Activated CD4-positive, alpha-beta T cell treated with anti-CD3 and anti-CD28 coated beads for 36 hours (primary cell): ENCODE measurements around the gene NELFB. TPM values are rescaled to one million over a fixed set of nuclear protein-coding genes. Genes with fewer than 3 reads are reported as not detected.
"Not testable (repeated sequence)": the region's sequence is repeated elsewhere in the genome, so short reads cannot be mapped to it uniquely, and the experiment has no call there.

Experiments used
- ATAC-seq: fragments of 200-7000 bp; cut with Tn5 transposase; one replicate; pipeline ENCODE4 v1.10.0; 2021; ENCODE audit warnings: mild to moderate bottlenecking, moderate library complexity
- CTCF ChIA-PET: fragments of 350-600 bp; sonication (Branson Sonifier 250); formaldehyde crosslinking; loops from one replicate; lab custom pipeline; 2021; ENCODE audit warnings: antibody characterized with exemption; lab: Charles Lee
- POLR2A ChIA-PET: fragments of 350-600 bp; sonication (Branson Sonifier 250); formaldehyde crosslinking; loops from one replicate; lab custom pipeline; 2021; ENCODE audit warnings: antibody characterized with exemption, inconsistent platforms; lab: Charles Lee
- DNase-seq: peaks from one replicate; pipeline ENCODE4 v3.0.0-alpha.2; 2020
- H3K27ac Mint-ChIP-seq: one replicate; pipeline ENCODE4 v1.8.0; 2021; ENCODE audit warnings: mixed read lengths
- H3K27me3 Mint-ChIP-seq: one replicate; pipeline ENCODE4 v1.8.0; 2021; ENCODE audit warnings: mixed read lengths
- H3K36me3 Mint-ChIP-seq: one replicate; pipeline ENCODE4 v1.8.0; 2021; ENCODE audit warnings: low read depth, mixed read lengths
- H3K4me1 Mint-ChIP-seq: one replicate; pipeline ENCODE4 v1.8.0; 2021; ENCODE audit warnings: mixed read lengths
- H3K4me3 Mint-ChIP-seq: one replicate; pipeline ENCODE4 v1.8.0; 2021; ENCODE audit warnings: mild to moderate bottlenecking, moderate library complexity, mixed read lengths
- H3K9me3 Mint-ChIP-seq: one replicate; pipeline ENCODE4 v1.8.0; 2021; ENCODE audit warnings: low read depth, mixed read lengths
- intact Hi-C, 2 experiments: fragments of 100-400 bp; cut with DNase I in 1 of 2; cut with micrococcal nuclease in 1 of 2; formaldehyde crosslinking; loops; one replicate each; pipeline versions ENCODE4 v1.14.2 to v1.15.1; 2022 to 2024; cut with DNase I, micrococcal nuclease
- total RNA-seq, 2 experiments: library from RNA; stranded (reverse); gene quantifications; one replicate each; pipeline ENCODE4 v1.2.3, GENCODE V29; 2021

Gene NELFB
- total RNA-seq, 2 experiments from 2014 or later, result 41.4 to 54.1 TPM

DNA sequence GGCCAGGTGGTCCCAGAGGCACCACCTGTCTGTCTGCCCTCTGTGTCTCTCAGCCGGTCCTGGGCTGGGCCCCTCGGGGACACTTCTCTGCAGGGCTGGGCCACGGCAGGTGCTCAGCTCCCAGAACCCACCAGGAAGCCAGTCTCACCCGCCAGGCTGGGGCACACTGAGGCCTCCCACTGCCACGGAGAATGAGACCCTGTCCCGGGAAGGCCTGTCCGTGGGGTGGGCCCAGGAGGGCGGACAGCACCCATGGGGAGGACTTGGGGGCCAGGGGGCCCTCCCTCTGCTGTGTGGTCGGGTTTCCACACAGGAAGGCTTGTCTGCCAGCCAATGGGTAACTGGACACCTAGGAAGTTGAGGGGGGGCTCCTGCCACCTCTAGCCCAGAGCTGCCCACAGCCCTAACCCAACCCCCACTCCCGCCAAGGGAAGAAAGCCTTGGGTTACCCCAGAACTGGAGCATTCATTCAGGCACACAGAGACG lies 18.1 kb upstream of the NELFB start:
- Mint-ChIP-seq H3K4me3 (no peak overlapping the region), H3K27me3 (peaks cover 2% of the 10 kb centered on the region), H3K27ac (no peak overlapping the region), H3K9me3 (no peaks in the 10 kb centered on the region), H3K36me3 (peaks cover 5% of the 10 kb centered on the region), H3K4me1 (peaks cover 12% of the 10 kb centered on the region)
- DNase-seq, result no peak
- CTCF ChIA-PET, result interaction anchor here (0.6 to 1.6 kb wide), 32 partner anchors 10 to 408 kb away, joined by 3 to 23 read pairs (median 5); partner anchors contain the start of genes CYSRT1, MAN1B1, NELFB and RNF208
- POLR2A ChIA-PET, result interaction anchor here (0.9 kb wide), 3 partner anchors 17 to 109 kb away, joined by 3 to 5 read pairs (median 3); partner anchors contain the start of gene NELFB
- ATAC-seq, result no peak
- intact Hi-C loops, result loop anchor here (1.0 to 5.0 kb wide), 4 partner anchors 14 to 190 kb away; partner anchors contain the start of genes ANAPC2 (in 1 of the 2), NPDC1 (in 1 of the 2), SSNA1 (in 1 of the 2) and TPRN (in 1 of the 2)

DNA sequence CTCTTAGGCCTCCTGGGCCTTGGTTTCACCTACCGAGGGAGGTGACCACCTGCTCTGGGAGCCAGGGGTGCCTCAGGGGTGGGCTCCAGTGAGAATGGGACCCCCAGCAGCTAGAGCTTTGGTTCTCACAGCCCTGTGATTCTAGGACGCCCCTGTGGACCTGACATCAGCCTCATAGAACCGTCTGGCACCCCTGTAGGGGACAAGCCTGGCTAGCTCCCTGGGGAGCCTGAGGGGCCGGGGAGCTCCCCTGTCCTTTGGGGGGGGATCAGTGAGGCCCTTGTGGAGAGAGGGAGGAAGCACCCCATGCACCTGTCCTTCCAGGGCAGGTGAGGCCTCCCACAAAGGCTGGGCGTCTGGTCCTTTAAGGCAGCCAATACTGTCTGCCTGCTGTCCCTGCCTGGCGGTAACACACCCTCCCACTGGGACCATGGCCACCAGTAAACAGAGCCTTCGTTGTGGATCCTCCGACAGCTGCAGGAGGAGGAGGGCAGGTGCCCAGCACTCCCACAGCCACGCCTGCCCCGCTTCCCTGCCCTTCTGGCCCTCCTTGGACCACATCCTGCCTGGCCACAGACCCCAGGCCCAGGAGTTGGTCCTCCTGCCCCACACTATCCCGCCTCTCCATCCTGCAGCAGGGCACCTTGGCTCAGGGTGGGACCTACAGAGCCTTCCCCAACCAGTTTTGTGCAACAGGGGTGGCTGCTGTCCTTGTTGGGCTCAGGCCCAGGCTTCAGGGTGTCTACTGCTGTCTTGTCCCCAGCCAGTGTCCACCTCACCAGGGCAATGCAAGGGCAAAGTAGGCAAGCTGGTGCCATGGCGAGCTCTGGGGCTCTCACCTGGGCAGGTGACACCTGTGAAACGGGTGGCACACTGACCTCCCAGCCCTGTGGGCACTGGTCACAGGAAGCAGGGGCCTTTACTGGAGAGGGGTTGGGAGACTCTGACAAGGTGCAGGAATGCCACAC lies 17.1 kb upstream of the NELFB start:
- Mint-ChIP-seq H3K27ac (no peak overlapping the region), H3K9me3 (no peaks in the 10 kb centered on the region), H3K27me3 (peaks cover 2% of the 10 kb centered on the region), H3K4me3 (no peak overlapping the region), H3K36me3 (peaks cover 15% of the 10 kb centered on the region), H3K4me1 (peaks cover 22% of the 10 kb centered on the region)
- ATAC-seq (no peak), DNase-seq (no peak)
- ChIA-PET POLR2A (no interaction called here), CTCF (interaction anchor here (0.6 to 1.8 kb wide), 10 partner anchors 11 to 170 kb away, joined by 3 to 23 read pairs (median 5); partner anchors contain the start of genes CYSRT1, RNF208 and RNF224)
- intact Hi-C loops, result loop anchor here (2.0 to 5.0 kb wide), 2 partner anchors 49 to 191 kb away; partner anchors contain the start of genes ANAPC2 (in 1 of the 2), NPDC1 (in 1 of the 2) and SSNA1 (in 1 of the 2)

DNA sequence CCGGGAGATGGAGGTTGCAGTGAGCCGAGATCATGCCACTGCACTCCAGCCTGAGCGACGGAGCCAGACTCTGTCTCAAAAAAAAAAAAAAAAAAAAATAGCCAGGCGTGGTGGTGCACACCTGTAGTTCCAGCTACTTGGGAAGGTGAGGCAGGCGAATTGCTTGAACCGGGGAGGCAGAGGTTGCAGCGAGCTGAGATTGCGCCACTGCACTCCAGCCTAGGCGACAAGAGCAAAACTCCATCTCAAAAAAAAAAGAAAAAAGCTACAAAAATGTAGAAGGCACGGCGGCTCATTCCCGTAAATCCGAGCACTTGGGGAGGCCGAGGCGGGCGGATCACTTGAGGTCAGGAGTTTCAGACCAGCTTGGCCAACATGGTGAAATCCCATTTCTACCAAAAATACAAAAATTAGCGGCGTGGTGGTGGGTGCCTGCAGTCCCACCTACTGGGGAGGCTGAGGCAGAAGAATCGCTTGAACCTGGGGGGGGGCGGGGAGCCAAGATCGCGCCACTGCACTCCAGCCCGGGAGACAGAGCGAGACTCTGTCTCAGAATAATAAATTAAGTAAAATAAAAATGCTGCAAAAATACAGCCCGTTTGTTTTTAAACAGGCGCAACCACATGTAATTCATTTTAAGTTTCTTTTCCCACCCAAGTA lies 15.5 kb upstream of the NELFB start:
- intact Hi-C loops, result loop anchor here (1.0 to 5.0 kb wide), 8 partner anchors 16 to 756 kb away; partner anchors contain the start of genes ANAPC2 (in 1 of the 2), MAN1B1 (in 1 of the 2), NDOR1 (in 1 of the 2) and NPDC1 (in 1 of the 2)

DNA sequence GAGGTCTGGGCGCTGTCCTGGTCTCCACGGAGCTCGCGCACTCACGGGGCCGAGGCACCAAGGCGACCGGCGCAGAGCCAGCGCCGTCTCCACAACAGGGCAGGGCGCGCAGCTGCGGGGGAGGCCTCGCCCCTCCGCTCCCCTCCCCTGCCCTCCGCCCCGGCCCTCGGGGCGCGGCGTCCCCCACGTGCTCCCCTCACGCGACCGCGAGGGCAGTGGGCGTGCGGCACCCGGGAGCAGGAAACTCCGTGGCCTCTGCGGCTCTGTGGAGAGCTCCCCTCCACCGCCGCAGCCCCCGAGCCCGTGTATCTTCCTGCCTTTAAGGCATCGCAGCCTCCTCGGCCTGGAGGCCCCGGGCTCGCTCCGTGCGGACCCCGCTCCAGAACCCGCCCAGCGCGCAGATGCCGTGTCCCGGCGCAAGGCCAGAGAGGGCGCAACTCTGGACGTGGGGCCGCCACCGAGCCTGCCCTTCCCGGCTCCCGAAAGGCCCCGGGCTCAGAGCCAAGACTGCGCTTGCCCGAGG lies 14.7 kb upstream of the NELFB start:
- peaks cover 27% of the 10 kb centered on the region for H3K36me3 Mint-ChIP-seq
- POLR2A ChIA-PET, result interaction anchor here (0.6 to 1.7 kb wide), 14 partner anchors 13 to 362 kb away, joined by 3 to 13 read pairs (median 4); partner anchors contain the start of genes FBXW5, MAN1B1, NELFB and RNF208
- peak; percentile 79 for DNase-seq

More for the DNA sequence above, 15.5 kb upstream of the NELFB start:
- peak overlapping the region; percentile 42 for H3K27ac Mint-ChIP-seq
- CTCF ChIA-PET, result interaction anchor here (1.2 to 1.8 kb wide), 4 partner anchors 13 to 144 kb away, joined by 5 to 8 read pairs (median 6); partner anchors contain the start of genes CYSRT1 and RNF224
- not testable (repeated sequence) for H3K9me3 Mint-ChIP-seq, H3K27me3 Mint-ChIP-seq, DNase-seq, ATAC-seq
- H3K4me3 Mint-ChIP-seq, result peak overlapping the region; percentile 83
- H3K4me1 Mint-ChIP-seq, result peaks cover 27% of the 10 kb centered on the region
- peaks cover 27% of the 10 kb centered on the region for H3K36me3 Mint-ChIP-seq
- POLR2A ChIA-PET, result interaction anchor here (0.6 to 1.7 kb wide), 5 partner anchors 17 to 153 kb away, joined by 3 to 10 read pairs (median 7); partner anchors contain the start of genes MAN1B1 and RNF208

DNA sequence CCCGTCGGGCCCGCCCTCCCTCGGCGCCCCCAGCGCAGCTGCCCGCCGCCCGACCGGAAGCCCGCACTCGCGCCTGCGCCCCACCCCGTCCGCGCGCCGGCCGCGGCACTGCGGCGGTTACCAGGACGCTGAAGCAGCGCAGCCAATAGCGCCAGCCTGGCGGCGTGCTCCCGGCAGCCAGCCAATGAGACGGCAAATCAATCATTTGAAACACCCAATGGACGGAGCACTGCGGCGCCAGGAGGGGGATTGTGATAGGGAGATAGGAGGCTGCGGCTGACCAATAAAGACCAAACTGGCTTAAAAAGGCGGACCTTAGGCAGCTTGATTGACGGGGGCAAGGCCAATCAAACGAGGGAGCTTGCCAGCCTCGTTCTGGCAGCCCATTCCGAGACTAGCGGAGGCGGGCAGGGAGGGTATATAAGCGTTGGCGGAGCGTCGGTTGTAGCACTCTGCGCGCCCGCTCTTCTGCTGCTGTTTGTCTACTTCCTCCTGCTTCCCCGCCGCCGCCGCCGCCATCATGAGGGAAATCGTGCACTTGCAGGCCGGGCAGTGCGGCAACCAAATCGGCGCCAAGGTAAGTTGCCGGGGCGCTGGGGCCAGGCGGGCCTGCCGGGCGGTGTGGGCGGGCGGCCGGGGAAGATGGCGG lies 14.2 kb upstream of the NELFB start, which contains the start of gene TUBB4B:
Gene TUBB4B, plus strand, starts transcription at position 447 of the 649 bp plus-strand sequence. Its CDS starts 74 bp downstream, at position 521.
- peak within 1 kb of the TSS; percentile 83 for H3K4me3 Mint-ChIP-seq
- DNase-seq, result peak; percentile 98
- peaks cover 27% of the 10 kb centered on the region for H3K36me3 Mint-ChIP-seq
- ATAC-seq, result peak; percentile 84
- peak within 1 kb of the TSS; percentile 87 for H3K27ac Mint-ChIP-seq
- ChIA-PET POLR2A (interaction anchor here (0.6 to 1.7 kb wide), 14 partner anchors 13 to 362 kb away, joined by 3 to 13 read pairs (median 3); partner anchors contain the start of genes FBXW5, MAN1B1, NELFB and RNF208), CTCF (interaction anchor here (0.6 to 1.7 kb wide), 8 partner anchors 13 to 418 kb away, joined by 3 to 8 read pairs (median 4); partner anchors contain the start of genes CYSRT1, MAN1B1 and RNF224)
- intact Hi-C loops, result loop anchor here (1.0 to 2.0 kb wide), 18 partner anchors 14 to 758 kb away; partner anchors contain the start of genes NDOR1 (in 2 of the 2), NELFB (in 2 of the 2), TMEM203 (in 2 of the 2) and ANAPC2 (in 1 of the 2)
- no peaks in the 10 kb centered on the region for H3K9me3 Mint-ChIP-seq
- H3K4me1 Mint-ChIP-seq, result peaks cover 27% of the 10 kb centered on the region
- H3K27me3 Mint-ChIP-seq, result no peaks in the 10 kb centered on the region

More for the DNA sequence above, 14.7 kb upstream of the NELFB start:
- peak overlapping the region; percentile 83 for H3K4me3 Mint-ChIP-seq
- H3K27ac Mint-ChIP-seq, result no peak overlapping the region
- intact Hi-C loops, result loop anchor here (1.0 to 2.0 kb wide), 7 partner anchors 17 to 757 kb away; partner anchors contain the start of genes ANAPC2 (in 1 of the 2), MAN1B1 (in 1 of the 2), NDOR1 (in 1 of the 2) and PAXX (in 1 of the 2)
- H3K9me3 Mint-ChIP-seq, result no peaks in the 10 kb centered on the region
- CTCF ChIA-PET, result interaction anchor here (0.9 to 1.8 kb wide), 5 partner anchors 13 to 145 kb away, joined by 3 to 8 read pairs (median 6); partner anchors contain the start of genes CYSRT1 and RNF224
- no peaks in the 10 kb centered on the region for H3K27me3 Mint-ChIP-seq
- ATAC-seq, result peak; percentile 16
- peaks cover 27% of the 10 kb centered on the region for H3K4me1 Mint-ChIP-seq

DNA sequence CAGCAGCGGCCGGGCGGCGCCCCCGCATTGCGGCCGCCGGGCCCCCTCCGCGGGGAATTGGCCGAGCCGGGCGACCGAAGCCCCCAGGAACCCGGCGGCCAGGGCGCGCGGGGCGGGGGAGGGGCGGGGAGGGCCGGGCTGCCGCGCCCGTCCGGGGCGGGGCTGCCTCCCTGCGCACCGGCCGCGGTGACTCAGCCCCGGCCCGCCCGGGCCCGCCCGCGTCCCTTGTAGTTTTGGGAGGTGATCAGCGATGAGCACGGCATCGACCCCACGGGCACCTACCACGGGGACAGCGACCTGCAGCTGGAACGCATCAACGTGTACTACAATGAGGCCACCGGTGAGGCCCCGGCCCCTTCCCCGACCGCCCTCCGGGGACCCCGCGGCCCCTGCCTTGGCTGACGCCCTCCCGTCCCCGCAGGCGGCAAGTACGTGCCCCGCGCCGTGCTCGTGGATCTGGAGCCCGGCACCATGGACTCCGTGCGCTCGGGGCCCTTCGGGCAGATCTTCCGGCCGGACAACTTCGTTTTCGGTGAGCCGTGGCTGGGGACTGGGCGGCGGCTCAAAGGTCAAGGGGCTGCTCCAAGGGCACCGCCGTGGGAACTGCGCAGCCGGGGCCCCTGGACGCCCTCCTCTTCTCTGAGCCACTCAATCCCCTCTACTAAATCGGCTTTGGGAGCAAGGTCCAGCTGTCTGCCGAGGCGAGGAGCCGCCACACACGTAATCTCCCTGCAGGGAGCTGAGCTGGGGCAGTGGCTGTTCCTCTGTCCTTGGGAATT lies 13.4 kb upstream of the NELFB start:
- peak; percentile 84 for DNase-seq
- H3K27ac Mint-ChIP-seq, result peak overlapping the region; percentile 47
- peaks cover 26% of the 10 kb centered on the region for H3K4me1 Mint-ChIP-seq
- peak; percentile 13 for ATAC-seq
- ChIA-PET POLR2A (interaction anchor here (0.6 to 3.6 kb wide), 8 partner anchors 12 to 361 kb away, joined by 3 to 31 read pairs (median 5); partner anchors contain the start of genes MAN1B1, NELFB and RNF208), CTCF (interaction anchor here (0.6 to 1.5 kb wide), 6 partner anchors 13 to 418 kb away, joined by 3 to 8 read pairs (median 3); partner anchors contain the start of genes MAN1B1 and RNF224)
- H3K4me3 Mint-ChIP-seq, result peak overlapping the region; percentile 83
- no peaks in the 10 kb centered on the region for H3K27me3 Mint-ChIP-seq
- peaks cover 27% of the 10 kb centered on the region for H3K36me3 Mint-ChIP-seq
- intact Hi-C loops, result loop anchor here (1.0 to 2.0 kb wide), 13 partner anchors 14 to 540 kb away; partner anchors contain the start of genes NDOR1 (in 2 of the 2), NELFB (in 2 of the 2), TMEM203 (in 2 of the 2) and EXD3 (in 1 of the 2)
- H3K9me3 Mint-ChIP-seq, result no peaks in the 10 kb centered on the region

DNA sequence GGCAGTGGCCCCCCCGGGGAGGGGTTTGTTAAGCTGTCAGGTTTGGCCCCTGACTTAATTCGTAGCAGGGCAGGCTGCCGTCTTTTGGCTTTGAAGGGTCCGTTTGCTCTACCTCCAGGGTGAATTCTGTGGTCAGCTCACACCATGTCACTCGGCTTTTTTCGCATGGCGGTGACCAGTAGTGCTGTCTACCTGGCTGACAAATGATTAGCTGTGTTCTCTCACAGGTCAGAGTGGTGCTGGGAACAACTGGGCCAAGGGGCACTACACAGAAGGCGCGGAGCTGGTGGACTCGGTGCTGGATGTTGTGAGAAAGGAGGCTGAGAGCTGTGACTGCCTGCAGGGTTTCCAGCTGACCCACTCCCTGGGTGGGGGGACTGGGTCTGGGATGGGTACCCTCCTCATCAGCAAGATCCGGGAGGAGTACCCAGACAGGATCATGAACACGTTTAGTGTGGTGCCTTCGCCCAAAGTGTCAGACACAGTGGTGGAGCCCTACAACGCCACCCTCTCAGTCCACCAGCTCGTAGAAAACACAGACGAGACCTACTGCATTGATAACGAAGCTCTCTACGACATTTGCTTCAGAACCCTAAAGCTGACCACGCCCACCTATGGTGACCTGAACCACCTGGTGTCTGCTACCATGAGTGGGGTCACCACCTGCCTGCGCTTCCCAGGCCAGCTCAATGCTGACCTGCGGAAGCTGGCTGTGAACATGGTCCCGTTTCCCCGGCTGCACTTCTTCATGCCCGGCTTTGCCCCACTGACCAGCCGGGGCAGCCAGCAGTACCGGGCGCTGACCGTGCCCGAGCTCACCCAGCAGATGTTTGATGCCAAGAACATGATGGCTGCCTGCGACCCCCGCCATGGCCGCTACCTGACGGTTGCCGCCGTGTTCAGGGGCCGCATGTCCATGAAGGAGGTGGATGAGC lies 12.6 kb upstream of the NELFB start:
- DNase-seq, result no peak
- ChIA-PET POLR2A (interaction anchor here (0.6 to 3.6 kb wide), 3 partner anchors 12 to 42 kb away, joined by 3 to 31 read pairs (median 3); partner anchors contain the start of genes NELFB and TPRN), CTCF (interaction anchor here (0.7 to 0.8 kb wide), 2 partner anchors 12 to 48 kb away, joined by 3 read pairs; no protein-coding TSS in a partner anchor)
- peak overlapping the region; percentile 83 for H3K4me3 Mint-ChIP-seq
- intact Hi-C loops, result no loop called here
- H3K4me1 Mint-ChIP-seq, result peaks cover 23% of the 10 kb centered on the region
- peak overlapping the region; percentile 58 for H3K27ac Mint-ChIP-seq
- ATAC-seq, result no peak
- H3K9me3 Mint-ChIP-seq, result no peaks in the 10 kb centered on the region
- no peaks in the 10 kb centered on the region for H3K27me3 Mint-ChIP-seq
- peaks cover 27% of the 10 kb centered on the region for H3K36me3 Mint-ChIP-seq

DNA sequence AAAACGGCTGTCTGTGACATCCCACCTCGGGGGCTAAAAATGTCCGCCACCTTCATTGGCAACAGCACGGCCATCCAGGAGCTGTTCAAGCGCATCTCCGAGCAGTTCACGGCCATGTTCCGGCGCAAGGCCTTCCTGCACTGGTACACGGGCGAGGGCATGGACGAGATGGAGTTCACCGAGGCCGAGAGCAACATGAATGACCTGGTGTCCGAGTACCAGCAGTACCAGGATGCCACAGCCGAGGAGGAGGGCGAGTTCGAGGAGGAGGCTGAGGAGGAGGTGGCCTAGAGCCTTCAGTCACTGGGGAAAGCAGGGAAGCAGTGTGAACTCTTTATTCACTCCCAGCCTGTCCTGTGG lies 11.9 kb upstream of the NELFB start:
- intact Hi-C loops, H3K27me3 Mint-ChIP-seq, H3K27ac Mint-ChIP-seq, H3K4me3 Mint-ChIP-seq, H3K9me3 Mint-ChIP-seq, CTCF ChIA-PET, DNase-seq, ATAC-seq: not testable (repeated sequence)
- Mint-ChIP-seq H3K36me3 (peaks cover 27% of the 10 kb centered on the region), H3K4me1 (peaks cover 23% of the 10 kb centered on the region)
- POLR2A ChIA-PET, result interaction anchor here (1.1 to 3.6 kb wide), 2 partner anchors 11 to 42 kb away, joined by 3 to 31 read pairs; partner anchors contain the start of genes NELFB and TPRN
